Endothelial cell of umbilical vein (primary cell): ENCODE data around the gene MAST4.

Experiments
- EZH2 ChIP-seq: IDR thresholded peaks from 2 replicates; pipeline ENCODE4 v1.6.1; 2012; ENCODE audit warnings: borderline replicate concordance, low read depth, mild to moderate bottlenecking, moderate library complexity, low read length, inconsistent platforms; ENCODE audit not compliant: severe bottlenecking
- JUN ChIP-seq: IDR thresholded peaks from 2 replicates; pipeline ENCODE4 v1.6.1; 2011; ENCODE audit warnings: borderline replicate concordance, low read depth; ENCODE audit not compliant: insufficient read length, insufficient read depth
- POLR2A ChIP-seq: IDR thresholded peaks from 2 replicates; pipeline ENCODE4 v1.6.1; 2012; ENCODE audit warnings: low read depth, mild to moderate bottlenecking, control low read depth, low read length
- POLR2AphosphoS5 ChIP-seq: IDR thresholded peaks from 2 replicates; pipeline ENCODE4 v1.6.1; 2012; ENCODE audit warnings: low read depth, mild to moderate bottlenecking, control low read depth, low read length, moderate library complexity; ENCODE audit not compliant: insufficient read depth
- TF ChIP-seq, protein P1 (sequence below), 2 donors: IDR thresholded peaks; 1 replicate in 1 of 2; 2 replicates in 1 of 2; pipeline ENCODE4 v1.5.1; 2011; ENCODE audit warnings: low read length in 2 of 2, mild to moderate bottlenecking in 2 of 2, moderate library complexity in 2 of 2, control low read depth in 1 of 2, inconsistent platforms in 1 of 2, low read depth in 1 of 2; ENCODE audit not compliant: insufficient read depth in 1 of 2; ENCODE audit errors: extremely low read depth in 1 of 2
- TF ChIP-seq, protein P2 (sequence below): IDR thresholded peaks from 2 replicates; pipeline ENCODE4 v1.6.1; 2011; ENCODE audit not compliant: insufficient read depth, insufficient read length

GRCh38 chr5:66966439-66966838 is 370.2 kb downstream of the MAST4 start:
- TF ChIP-seq EZH2 (no peak), POLR2AphosphoS5 (no peak), POLR2A (no peak), JUN (no peak)
- TF ChIP-seq, protein P1, sequence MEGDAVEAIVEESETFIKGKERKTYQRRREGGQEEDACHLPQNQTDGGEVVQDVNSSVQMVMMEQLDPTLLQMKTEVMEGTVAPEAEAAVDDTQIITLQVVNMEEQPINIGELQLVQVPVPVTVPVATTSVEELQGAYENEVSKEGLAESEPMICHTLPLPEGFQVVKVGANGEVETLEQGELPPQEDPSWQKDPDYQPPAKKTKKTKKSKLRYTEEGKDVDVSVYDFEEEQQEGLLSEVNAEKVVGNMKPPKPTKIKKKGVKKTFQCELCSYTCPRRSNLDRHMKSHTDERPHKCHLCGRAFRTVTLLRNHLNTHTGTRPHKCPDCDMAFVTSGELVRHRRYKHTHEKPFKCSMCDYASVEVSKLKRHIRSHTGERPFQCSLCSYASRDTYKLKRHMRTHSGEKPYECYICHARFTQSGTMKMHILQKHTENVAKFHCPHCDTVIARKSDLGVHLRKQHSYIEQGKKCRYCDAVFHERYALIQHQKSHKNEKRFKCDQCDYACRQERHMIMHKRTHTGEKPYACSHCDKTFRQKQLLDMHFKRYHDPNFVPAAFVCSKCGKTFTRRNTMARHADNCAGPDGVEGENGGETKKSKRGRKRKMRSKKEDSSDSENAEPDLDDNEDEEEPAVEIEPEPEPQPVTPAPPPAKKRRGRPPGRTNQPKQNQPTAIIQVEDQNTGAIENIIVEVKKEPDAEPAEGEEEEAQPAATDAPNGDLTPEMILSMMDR (IDR thresholded peaks at IDR 0.05; ENCODE audit: extremely low read depth in 1 of 2, insufficient read depth in 1 of 2, low read depth in 1 of 2, low read length in 2 of 2) = no peak
- TF ChIP-seq, protein P2, sequence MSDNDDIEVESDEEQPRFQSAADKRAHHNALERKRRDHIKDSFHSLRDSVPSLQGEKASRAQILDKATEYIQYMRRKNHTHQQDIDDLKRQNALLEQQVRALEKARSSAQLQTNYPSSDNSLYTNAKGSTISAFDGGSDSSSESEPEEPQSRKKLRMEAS = no peak
